HG03159 (cell line): ENCODE data around the gene NR5A1.

ENCODE experiments used
- ATAC-seq: cut with Tn5 transposase; IDR thresholded peaks from one replicate; pipeline ENCODE4 v1.9.1; 2021; ENCODE audit warnings: mild to moderate bottlenecking, moderate library complexity; ENCODE audit not compliant: unreplicated experiment

Gene NR5A1

GRCh38 chr9:124485201-124485600 lies 22.0 kb downstream of the NR5A1 start:
- no peak for ATAC-seq

GRCh38 chr9:124483481-124483880 lies 23.7 kb downstream of the NR5A1 start:
- no peak for ATAC-seq

GRCh38 chr9:124482431-124483031 lies 24.7 kb downstream of the NR5A1 start:
- ATAC-seq = no peak

- ATAC-seq = no peak
Measured at GRCh38 chr9:124481115-124481514, 26.1 kb downstream of the NR5A1 start.

- no peak for ATAC-seq
Measured at GRCh38 chr9:124480621-124480981, 26.6 kb downstream of the NR5A1 start.

- no peak for ATAC-seq
Measured at GRCh38 chr9:124479947-124480620, 27.1 kb downstream of the NR5A1 start.

- ATAC-seq = no peak
Measured at GRCh38 chr9:124479371-124479770, 27.8 kb downstream of the NR5A1 start.

GRCh38 chr9:124478354-124478753 lies 28.8 kb downstream of the NR5A1 start:
- ATAC-seq = no peak

- no peak for ATAC-seq
Measured at GRCh38 chr9:124477648-124478285, 29.4 kb downstream of the NR5A1 start.

GRCh38 chr9:124477211-124477647 lies 30.0 kb downstream of the NR5A1 start:
- ATAC-seq = no peak

GRCh38 chr9:124475868-124476690 lies 31.1 kb downstream of the NR5A1 start:
- no peak for ATAC-seq

- no peak for ATAC-seq
Measured at GRCh38 chr9:124475158-124475867, 31.9 kb downstream of the NR5A1 start.

- ATAC-seq = no peak
Measured at GRCh38 chr9:124474151-124474550, 33.0 kb downstream of the NR5A1 start.

GRCh38 chr9:124473310-124473709 lies 33.9 kb downstream of the NR5A1 start:
- no peak for ATAC-seq

GRCh38 chr9:124472770-124473169 lies 34.4 kb downstream of the NR5A1 start:
- ATAC-seq = no peak

- ATAC-seq = no peak
Measured at GRCh38 chr9:124471761-124472160, 35.4 kb downstream of the NR5A1 start.

GRCh38 chr9:124470726-124471125 lies 36.5 kb downstream of the NR5A1 start:
- ATAC-seq = no peak

GRCh38 chr9:124470306-124470705 lies 36.9 kb downstream of the NR5A1 start:
- ATAC-seq = no peak

- no peak for ATAC-seq
Measured at GRCh38 chr9:124469011-124469832, 38.0 kb downstream of the NR5A1 start.
